K562 (cell line): ENCODE measurements around the gene RFT1. TPM values are rescaled to one million over a fixed set of nuclear protein-coding genes. Genes with fewer than 3 reads are reported as not detected.

Experiments used
- ATAC-seq: fragments of 200-7000 bp; cut with Tn5 transposase; 3 replicates; pipeline ENCODE4 v1.9.1; 2020; ENCODE audit warnings: moderate library complexity
- BruUV-seq: library from RNA; stranded (reverse); fragments of 400-500 nt; replicated peaks from 2 replicates; lab custom pipeline; 2021; lab: Mats Ljungman, UMichigan
- CTCF ChIA-PET: fragments of 300-600 bp; formaldehyde crosslinking; extraction: SDS; loops from one replicate; lab custom pipeline; 2021; ENCODE audit warnings: low intra/inter-chr PET ratio; lab: Yijun Ruan, JAX
- POLR2A ChIA-PET: fragments of 300-600, 350-650 bp; sonication (Branson Sonifier 250); formaldehyde crosslinking; extraction: SDS; loops from one replicate; lab custom pipeline; 2021; ENCODE audit warnings: antibody characterized with exemption, inconsistent platforms; lab: Yijun Ruan, JAX
- DNase-seq, 4 experiments: peaks; one replicate each; pipeline versions ENCODE4 v3.0.0 to v3.0.0-alpha.2; 2011 to 2018; ENCODE audit warnings: low spot score in 3 of 4, mixed read lengths in 3 of 4; ENCODE audit errors: extremely low read depth in 1 of 4
- FAIRE-seq: peaks from 2 replicates; lab custom pipeline; 2011; peaks lifted over from hg19 to GRCh38; lab: Jason Lieb, UNC
- H2AFZ ChIP-seq: 2 replicates; pipeline ENCODE4 v1.6.0; 2011; ENCODE audit warnings: low read depth, low read length, control low read depth, inconsistent platforms
- H3K27ac ChIP-seq: fragments of 200-600 bp; 3 replicates; pipeline ENCODE4 v1.8.0; 2011; ENCODE audit warnings: low read depth, mild to moderate bottlenecking, control low read depth, inconsistent platforms, low read length, moderate library complexity, mixed read lengths; ENCODE audit errors: extremely low read depth
- H3K27me3 ChIP-seq, 2 experiments: fragments of 300-600 bp in 1 of 2; 2 replicates in 1 of 2; 3 replicates in 1 of 2; pipeline versions ENCODE4 v1.6.0 to v1.8.0; 2011; ENCODE audit warnings: inconsistent platforms in 2 of 2, low read length in 2 of 2, mild to moderate bottlenecking in 1 of 2, mixed read lengths in 1 of 2, moderate library complexity in 1 of 2; ENCODE audit not compliant: control insufficient read depth in 2 of 2, insufficient read depth in 2 of 2
- H3K36me3 ChIP-seq: fragments of 300-600 bp; 3 replicates; pipeline ENCODE4 v1.8.0; 2011; ENCODE audit warnings: mild to moderate bottlenecking, low read length, inconsistent platforms; ENCODE audit not compliant: control insufficient read depth, insufficient read depth
- H3K4me1 ChIP-seq, 2 experiments: fragments of 200-600 bp in 1 of 2; replicated peaks in 1 of 2; 2 replicates in 1 of 2; 3 replicates in 1 of 2; pipeline versions ENCODE4 v1.5.1 to v1.8.0; 2011; ENCODE audit warnings: inconsistent platforms in 2 of 2, low read length in 2 of 2, mild to moderate bottlenecking in 1 of 2, mixed read lengths in 1 of 2, moderate library complexity in 1 of 2; ENCODE audit not compliant: control insufficient read depth in 2 of 2, insufficient read depth in 2 of 2
- H3K4me2 ChIP-seq: 2 replicates; pipeline ENCODE4 v1.6.1; 2011; ENCODE audit warnings: low read length, control low read depth, inconsistent platforms, mixed read lengths; ENCODE audit not compliant: insufficient read depth
- H3K4me3 ChIP-seq: fragments of 200-600 bp; sonication (generic), shearing (Covaris generic); 2 replicates; pipeline ENCODE4 v1.5.1; 2016; ENCODE audit warnings: control low read depth, inconsistent platforms
- H3K79me2 ChIP-seq: fragments of 200-600 bp; 3 replicates; pipeline ENCODE4 v1.8.0; 2011; ENCODE audit warnings: low read length, inconsistent platforms; ENCODE audit not compliant: control insufficient read depth, insufficient read depth
- H3K9ac ChIP-seq, 2 experiments: 2 replicates each; pipeline versions ENCODE4 v1.6.0 to v1.6.1; 2011; ENCODE audit warnings: low read depth in 2 of 2, low read length in 2 of 2, control low read depth in 1 of 2, inconsistent platforms in 1 of 2, mild to moderate bottlenecking in 1 of 2, mixed read lengths in 1 of 2; ENCODE audit not compliant: insufficient read depth in 1 of 2
- H3K9me1 ChIP-seq: one replicate; pipeline ENCODE4 v1.6.0; 2011; ENCODE audit warnings: inconsistent platforms, mild to moderate bottlenecking, low read length, moderate library complexity; ENCODE audit not compliant: control insufficient read depth, insufficient read depth
- H3K9me3 ChIP-seq: replicated peaks from 2 replicates; pipeline ENCODE4 v1.5.1; 2011; ENCODE audit warnings: low read depth, low read length, inconsistent platforms; ENCODE audit not compliant: control insufficient read depth, insufficient read depth
- H4K20me1 ChIP-seq: replicated peaks from 2 replicates; pipeline ENCODE4 v1.6.1; 2011; ENCODE audit warnings: low read length, inconsistent platforms, mixed read lengths; ENCODE audit not compliant: control insufficient read depth, insufficient read depth
- WGBS: fragments of 100-300 bp; shearing (Covaris generic); methylation state at CpG from one replicate; pipeline ENCODE4 v1.1.6; 2016; ENCODE audit warnings: low coverage, mixed read lengths; ENCODE audit not compliant: insufficient coverage; ENCODE audit errors: missing lambda C conversion rate; 5-methylcytosine and 5-hydroxymethylcytosine counted together
- in situ Hi-C: fragments of 300-500 bp; cut with MboI; formaldehyde crosslinking; loops from 4 replicates; pipeline ENCODE4 v1.15.0; 2018; ENCODE audit warnings: inconsistent platforms, mixed read lengths
- intact Hi-C: fragments of 100-400 bp; cut with micrococcal nuclease; formaldehyde crosslinking; loops from 2 replicates; pipeline ENCODE4 v1.14.2; 2022
- polyA plus RNA-seq, 8 experiments: library from polyadenylated mRNA; depleted of rRNA in 4 of 8; stranded (reverse) in 5 of 8; unstranded in 3 of 8; fragments of >200 nt; fragmentation: Nextera tagmentation in 2 of 8; fragmentation: Illumina TruSeq in 1 of 8; extraction: Ambion mirVana in 2 of 8; extraction: Trizol in 1 of 8; gene quantifications; 2 replicates each; pipeline versions ENCODE4 v1.2.1 to v1.2.3, GENCODE V29; 2011 to 2014; ENCODE audit warnings: inconsistent platforms in 1 of 8, missing spikeins in 1 of 8
- total RNA-seq, 7 experiments: library from RNA; depleted of rRNA in 6 of 7; stranded (reverse); fragments of >200 nt in 6 of 7; fragmentation: Illumina TruSeq in 2 of 7; extraction: Trizol in 2 of 7; gene quantifications; 2 replicates each; pipeline versions ENCODE4 v1.2.1 to v1.2.3, GENCODE V29; 2011 to 2021; ENCODE audit warnings: low replicate concordance in 1 of 7
- TF ChIP-seq, protein P1 (sequence below): fragments of 450-650 bp; formaldehyde crosslinking; IDR thresholded peaks from 2 replicates; pipeline ENCODE4 v1.4.0; 2022; ENCODE audit warnings: mild to moderate bottlenecking, moderate library complexity
- TF ChIP-seq, protein P2 (sequence below): fragments of 250-450 bp; sonication (Bioruptor Pico); IDR thresholded peaks from 2 replicates; pipeline ENCODE4 v1.8.0; 2021; ENCODE audit warnings: moderate library complexity, mild to moderate bottlenecking, inconsistent platforms
- TF ChIP-seq, protein P3 (sequence below): fragments of 250-450 bp; sonication (Bioruptor Pico); IDR thresholded peaks from 2 replicates; pipeline ENCODE4 v1.4.0; 2020; ENCODE audit warnings: mild to moderate bottlenecking, moderate library complexity

RFT1 gene
- total and polyA plus RNA-seq, 9 of the 15 experiments (the other 6 are each of a cell fraction or from before 2014, with no cell fraction given) = 4.4 to 23.8 (median 8.9) TPM

DNA sequence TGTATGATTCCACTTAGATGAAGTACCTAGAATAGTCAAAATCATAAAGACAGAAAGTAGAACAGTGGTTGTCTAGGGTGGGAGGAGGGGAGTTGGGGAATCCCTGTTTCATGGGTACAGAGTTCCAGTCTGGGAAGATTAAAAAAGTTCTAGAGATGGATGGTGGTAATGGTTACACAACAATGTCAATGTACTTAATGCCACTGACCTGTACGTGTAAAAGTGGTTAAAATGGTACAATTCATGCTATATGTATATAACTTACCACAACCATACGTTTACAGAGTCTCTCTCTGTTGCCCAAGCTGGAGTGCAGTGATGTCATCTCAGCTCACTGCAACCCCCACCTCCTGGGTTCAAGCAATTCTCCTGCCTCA is 90.9 kb downstream of the RFT1 start:
- no TSS peak for BruUV-seq
- no peak overlapping the region for H3K9ac ChIP-seq
- no peak overlapping the region for H3K4me3 ChIP-seq
- no peaks in the 10 kb centered on the region for H3K9me1 ChIP-seq
- no peak overlapping the region for H3K27ac ChIP-seq
- CTCF ChIA-PET = no interaction called here
- H3K9me3 ChIP-seq = no peaks in the 10 kb centered on the region
- DNase-seq (no peak), ATAC-seq (no peak), FAIRE-seq (no peak)
- H2AFZ ChIP-seq = no peak overlapping the region
- no peaks in the 10 kb centered on the region for H3K36me3 ChIP-seq
- POLR2A ChIA-PET = no interaction called here
- peaks cover 0 to 2% of the 10 kb centered on the region in 2 experiments; a peak in 1 of 5 replicates for H3K4me1 ChIP-seq
- intact Hi-C loops (no loop called here), in situ Hi-C loops (no loop called here)
- 39% methylated on average over 2 of the region's 2 CpGs for WGBS
- TF ChIP-seq, protein P1, sequence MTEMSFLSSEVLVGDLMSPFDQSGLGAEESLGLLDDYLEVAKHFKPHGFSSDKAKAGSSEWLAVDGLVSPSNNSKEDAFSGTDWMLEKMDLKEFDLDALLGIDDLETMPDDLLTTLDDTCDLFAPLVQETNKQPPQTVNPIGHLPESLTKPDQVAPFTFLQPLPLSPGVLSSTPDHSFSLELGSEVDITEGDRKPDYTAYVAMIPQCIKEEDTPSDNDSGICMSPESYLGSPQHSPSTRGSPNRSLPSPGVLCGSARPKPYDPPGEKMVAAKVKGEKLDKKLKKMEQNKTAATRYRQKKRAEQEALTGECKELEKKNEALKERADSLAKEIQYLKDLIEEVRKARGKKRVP = no peak
- TF ChIP-seq, protein P2, sequence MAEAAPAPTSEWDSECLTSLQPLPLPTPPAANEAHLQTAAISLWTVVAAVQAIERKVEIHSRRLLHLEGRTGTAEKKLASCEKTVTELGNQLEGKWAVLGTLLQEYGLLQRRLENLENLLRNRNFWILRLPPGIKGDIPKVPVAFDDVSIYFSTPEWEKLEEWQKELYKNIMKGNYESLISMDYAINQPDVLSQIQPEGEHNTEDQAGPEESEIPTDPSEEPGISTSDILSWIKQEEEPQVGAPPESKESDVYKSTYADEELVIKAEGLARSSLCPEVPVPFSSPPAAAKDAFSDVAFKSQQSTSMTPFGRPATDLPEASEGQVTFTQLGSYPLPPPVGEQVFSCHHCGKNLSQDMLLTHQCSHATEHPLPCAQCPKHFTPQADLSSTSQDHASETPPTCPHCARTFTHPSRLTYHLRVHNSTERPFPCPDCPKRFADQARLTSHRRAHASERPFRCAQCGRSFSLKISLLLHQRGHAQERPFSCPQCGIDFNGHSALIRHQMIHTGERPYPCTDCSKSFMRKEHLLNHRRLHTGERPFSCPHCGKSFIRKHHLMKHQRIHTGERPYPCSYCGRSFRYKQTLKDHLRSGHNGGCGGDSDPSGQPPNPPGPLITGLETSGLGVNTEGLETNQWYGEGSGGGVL = no peak
- TF ChIP-seq, protein P3, sequence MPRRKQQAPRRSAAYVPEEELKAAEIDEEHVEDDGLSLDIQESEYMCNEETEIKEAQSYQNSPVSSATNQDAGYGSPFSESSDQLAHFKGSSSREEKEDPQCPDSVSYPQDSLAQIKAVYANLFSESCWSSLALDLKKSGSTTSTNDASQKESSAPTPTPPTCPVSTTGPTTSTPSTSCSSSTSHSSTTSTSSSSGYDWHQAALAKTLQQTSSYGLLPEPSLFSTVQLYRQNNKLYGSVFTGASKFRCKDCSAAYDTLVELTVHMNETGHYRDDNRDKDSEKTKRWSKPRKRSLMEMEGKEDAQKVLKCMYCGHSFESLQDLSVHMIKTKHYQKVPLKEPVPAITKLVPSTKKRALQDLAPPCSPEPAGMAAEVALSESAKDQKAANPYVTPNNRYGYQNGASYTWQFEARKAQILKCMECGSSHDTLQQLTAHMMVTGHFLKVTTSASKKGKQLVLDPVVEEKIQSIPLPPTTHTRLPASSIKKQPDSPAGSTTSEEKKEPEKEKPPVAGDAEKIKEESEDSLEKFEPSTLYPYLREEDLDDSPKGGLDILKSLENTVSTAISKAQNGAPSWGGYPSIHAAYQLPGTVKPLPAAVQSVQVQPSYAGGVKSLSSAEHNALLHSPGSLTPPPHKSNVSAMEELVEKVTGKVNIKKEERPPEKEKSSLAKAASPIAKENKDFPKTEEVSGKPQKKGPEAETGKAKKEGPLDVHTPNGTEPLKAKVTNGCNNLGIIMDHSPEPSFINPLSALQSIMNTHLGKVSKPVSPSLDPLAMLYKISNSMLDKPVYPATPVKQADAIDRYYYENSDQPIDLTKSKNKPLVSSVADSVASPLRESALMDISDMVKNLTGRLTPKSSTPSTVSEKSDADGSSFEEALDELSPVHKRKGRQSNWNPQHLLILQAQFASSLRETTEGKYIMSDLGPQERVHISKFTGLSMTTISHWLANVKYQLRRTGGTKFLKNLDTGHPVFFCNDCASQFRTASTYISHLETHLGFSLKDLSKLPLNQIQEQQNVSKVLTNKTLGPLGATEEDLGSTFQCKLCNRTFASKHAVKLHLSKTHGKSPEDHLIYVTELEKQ (CRISPR knock-in tag) = no peak
- no peaks in the 10 kb centered on the region for H4K20me1 ChIP-seq
- peaks cover 3% of the 10 kb centered on the region; the same call in 2 of the 3 replicates for H3K79me2 ChIP-seq
- H3K27me3 ChIP-seq = no peaks in the 10 kb centered on the region; a peak in 1 of 5 replicates
- H3K4me2 ChIP-seq = no peak overlapping the region
